ENCODE measurements around the gene PRLH.

PRLH gene

DNA sequence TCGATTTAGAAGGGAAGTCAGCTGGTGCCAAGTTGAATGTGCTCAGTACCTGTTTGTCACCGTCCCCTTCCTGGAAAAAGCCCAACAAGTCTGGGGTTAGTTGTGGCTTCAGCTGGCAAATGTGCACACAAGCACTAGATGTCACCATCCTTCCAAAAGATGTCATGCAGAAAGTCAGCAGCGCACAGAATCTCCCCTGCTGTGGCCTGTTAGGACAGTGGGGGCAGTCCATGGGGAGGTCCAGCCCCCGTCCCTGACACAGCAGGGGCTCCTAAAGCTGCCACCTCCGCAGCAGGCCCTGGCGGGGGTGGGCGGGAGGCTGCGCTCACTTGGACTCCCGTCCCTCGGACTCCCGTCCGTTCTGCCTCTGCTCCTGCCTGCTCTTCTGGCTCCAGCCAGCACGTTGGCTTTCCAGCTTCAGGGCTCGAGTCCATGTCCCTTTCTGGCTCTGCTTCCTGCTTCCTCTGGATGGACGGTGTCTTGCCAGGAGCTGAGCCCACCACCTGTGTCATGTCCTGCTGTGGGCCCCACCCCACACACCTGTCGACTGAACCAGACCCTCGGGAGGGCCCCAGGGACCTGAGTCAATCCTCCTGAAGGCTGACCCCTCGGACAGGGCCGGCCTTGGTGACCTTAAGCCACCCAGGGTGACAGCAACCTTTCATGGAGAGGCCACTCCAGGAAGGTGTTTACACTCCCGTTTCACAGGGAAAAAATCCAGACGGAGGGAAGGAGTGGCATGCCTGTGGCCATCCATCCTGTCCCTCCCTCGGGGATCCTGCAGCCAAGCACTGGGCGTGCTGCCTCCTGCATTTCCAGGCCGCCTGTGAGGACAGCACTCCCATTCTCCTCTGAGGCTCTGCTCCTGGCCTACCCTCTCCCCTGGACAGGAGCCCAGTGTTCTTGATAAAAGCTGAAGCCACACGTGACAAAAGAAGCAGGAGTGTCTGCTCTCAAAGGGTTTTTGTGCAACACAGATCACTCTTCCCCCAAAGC is 15.7 kb downstream of the PRLH start (continued):
- TF ChIP-seq ZBTB20 (tag by site-specific recombination; IDR thresholded peaks at IDR 0.05) = peak; percentile 39; the same call in 1 of the 2 replicates
- TF ChIP-seq ZIC2 (tag by site-specific recombination; IDR thresholded peaks at IDR 0.05) = peak; percentile 91
- peak; percentile 63; the same call in 1 of the 2 replicates for TF ChIP-seq SCRT2 (tag by site-specific recombination; IDR thresholded peaks at IDR 0.05)
- TF ChIP-seq KLF16 (tag by site-specific recombination; IDR thresholded peaks at IDR 0.05) = no peak
- TF ChIP-seq ZNF660 (tag by site-specific recombination; IDR thresholded peaks at IDR 0.05) = no peak
- no peak for TF ChIP-seq ZNF837 (tag by site-specific recombination; IDR thresholded peaks at IDR 0.05)
- peak; percentile 76 for TF ChIP-seq ZFHX2 (tag by site-specific recombination; conservative IDR thresholded peaks at IDR 0.05)
- TF ChIP-seq, protein P1, sequence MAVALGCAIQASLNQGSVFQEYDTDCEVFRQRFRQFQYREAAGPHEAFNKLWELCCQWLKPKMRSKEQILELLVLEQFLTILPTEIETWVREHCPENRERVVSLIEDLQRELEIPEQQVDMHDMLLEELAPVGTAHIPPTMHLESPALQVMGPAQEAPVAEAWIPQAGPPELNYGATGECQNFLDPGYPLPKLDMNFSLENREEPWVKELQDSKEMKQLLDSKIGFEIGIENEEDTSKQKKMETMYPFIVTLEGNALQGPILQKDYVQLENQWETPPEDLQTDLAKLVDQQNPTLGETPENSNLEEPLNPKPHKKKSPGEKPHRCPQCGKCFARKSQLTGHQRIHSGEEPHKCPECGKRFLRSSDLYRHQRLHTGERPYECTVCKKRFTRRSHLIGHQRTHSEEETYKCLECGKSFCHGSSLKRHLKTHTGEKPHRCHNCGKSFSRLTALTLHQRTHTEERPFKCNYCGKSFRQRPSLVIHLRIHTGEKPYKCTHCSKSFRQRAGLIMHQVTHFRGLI (tag by site-specific recombination; IDR thresholded peaks at IDR 0.05) = peak; percentile 54; the same call in 1 of the 2 replicates
- no peak for TF ChIP-seq TCF7L2 (IDR thresholded peaks at IDR 0.05; ENCODE audit: borderline replicate concordance, low read depth, low read length)
- no peak for TF ChIP-seq ZNF555 (tag by site-specific recombination; conservative IDR thresholded peaks at IDR 0.05)

DNA sequence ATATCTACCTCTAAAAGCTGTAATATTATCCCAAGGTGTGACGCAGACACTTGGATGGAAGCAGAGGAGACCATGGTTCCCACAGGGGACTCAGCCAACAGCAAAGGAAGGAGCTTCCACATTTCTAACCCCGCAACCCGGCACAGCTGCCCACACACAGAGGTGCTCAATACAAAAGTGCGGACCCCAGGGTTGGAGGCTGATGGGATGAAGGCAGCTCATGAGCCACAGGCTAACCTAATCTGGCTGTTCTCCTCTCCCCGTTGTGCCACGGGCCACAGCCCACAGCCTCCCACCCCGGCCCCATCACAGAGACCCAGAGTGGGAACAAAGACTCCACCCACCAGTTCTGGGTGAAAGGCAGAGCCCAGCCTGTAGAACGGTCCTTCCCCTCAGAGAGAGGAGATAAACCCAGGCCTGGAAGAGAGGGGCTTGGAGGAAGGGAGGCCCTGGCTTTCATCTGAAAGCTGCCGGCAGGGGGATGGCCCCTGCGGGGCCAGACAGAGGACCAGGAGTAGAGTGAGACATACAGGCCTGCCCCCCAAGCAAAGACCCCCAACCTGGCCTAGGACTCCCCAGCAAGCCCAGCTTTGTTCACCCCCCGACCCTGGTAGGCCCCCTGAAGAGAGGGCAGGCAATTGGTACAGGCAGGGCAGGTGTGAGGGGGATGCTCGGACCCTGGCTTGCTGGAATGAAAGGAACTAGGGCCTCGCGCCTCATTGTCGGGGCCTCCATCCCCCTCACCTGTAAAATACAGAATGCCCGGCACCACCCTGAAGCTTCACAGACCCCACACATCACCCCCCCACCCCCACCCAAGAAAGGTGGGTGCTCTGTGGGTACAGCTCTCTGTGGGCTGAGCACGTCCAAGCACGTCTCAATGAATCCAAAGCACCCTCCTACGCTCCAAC is 17.3 kb downstream of the PRLH start:
- ChIA-PET POLR2A (no interaction called here), CTCF (interaction anchor here (0.7 to 0.9 kb wide), 3 partner anchors 11 to 170 kb away, joined by 3 to 4 read pairs (median 3); no protein-coding TSS in a partner anchor)
- TF ChIP-seq ZFHX2 (tag by site-specific recombination; conservative IDR thresholded peaks at IDR 0.05) (peak; percentile 56), EGR2 (tag by site-specific recombination; IDR thresholded peaks at IDR 0.05; ENCODE audit: low read depth) (peak; percentile 71)
- TF ChIP-seq, protein P2, sequence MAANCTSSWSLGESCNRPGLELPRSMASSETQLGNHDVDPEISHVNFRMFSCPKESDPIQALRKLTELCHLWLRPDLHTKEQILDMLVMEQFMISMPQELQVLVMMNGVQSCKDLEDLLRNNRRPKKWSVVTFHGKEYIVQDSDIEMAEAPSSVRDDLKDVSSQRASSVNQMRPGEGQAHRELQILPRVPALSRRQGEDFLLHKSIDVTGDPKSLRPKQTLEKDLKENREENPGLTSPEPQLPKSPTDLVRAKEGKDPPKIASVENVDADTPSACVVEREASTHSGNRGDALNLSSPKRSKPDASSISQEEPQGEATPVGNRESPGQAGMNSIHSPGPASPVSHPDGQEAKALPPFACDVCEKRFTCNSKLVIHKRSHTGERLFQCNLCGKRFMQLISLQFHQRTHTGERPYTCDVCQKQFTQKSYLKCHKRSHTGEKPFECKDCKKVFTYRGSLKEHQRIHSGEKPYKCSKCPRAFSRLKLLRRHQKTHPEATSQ (tag by site-specific recombination; IDR thresholded peaks at IDR 0.05) = no peak
- Histone ChIP-seq H3K9me3 (ENCODE audit: control insufficient read depth, insufficient read depth, low read depth, low read length) (no peaks in the 10 kb centered on the region), H3K36me3 (ENCODE audit: control insufficient read depth in 2 of 2, insufficient read depth in 1 of 2, low read length in 2 of 2) (no peaks in the 10 kb centered on the region), H3K4me3 (ENCODE audit: low read depth, low read length) (no peak overlapping the region), H3K4me1 (ENCODE audit: control insufficient read depth, insufficient read depth, low read length) (no peaks in the 10 kb centered on the region), H3K27ac (ENCODE audit: extremely low read depth, low read depth, low read length) (no peak overlapping the region)

DNA sequence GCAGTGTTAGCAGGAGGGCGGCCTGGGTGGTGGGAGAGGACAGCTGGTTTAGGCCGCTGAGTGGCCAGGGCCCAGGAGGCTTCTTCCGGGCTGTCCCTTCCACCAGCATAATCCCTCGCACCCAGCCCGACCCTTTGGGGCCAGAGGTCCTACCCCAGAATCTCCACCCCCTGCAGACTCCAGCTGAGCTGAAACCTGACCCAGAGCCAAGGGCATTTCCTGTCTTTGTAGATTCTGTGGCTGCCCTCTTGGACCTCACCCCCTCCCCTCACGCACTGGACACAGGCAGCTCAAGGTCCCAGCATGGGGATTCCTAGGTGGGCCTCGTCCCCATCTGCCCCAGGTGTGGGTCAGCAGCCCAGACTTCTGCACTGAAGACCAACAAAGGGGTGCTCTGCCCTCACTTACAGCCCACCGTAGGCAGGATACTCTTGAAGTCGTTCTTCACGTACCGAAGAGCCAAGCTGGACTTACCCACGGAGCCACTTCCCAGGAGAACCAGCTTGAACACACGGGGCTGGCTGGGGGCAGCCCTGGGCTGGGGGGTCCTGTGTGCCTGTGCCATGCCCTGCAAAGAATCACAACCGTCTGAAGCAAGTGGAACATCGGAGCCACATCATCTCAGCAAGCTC is 19.3 kb downstream of the PRLH start:
- ChIA-PET CTCF (interaction anchor here (0.6 to 2.2 kb wide), 6 partner anchors 14 to 273 kb away, joined by 3 to 11 read pairs (median 5); no protein-coding TSS in a partner anchor), POLR2A (no interaction called here)
- Histone ChIP-seq H3K27ac (ENCODE audit: extremely low read depth, low read depth, low read length) (no peak overlapping the region), H3K4me1 (ENCODE audit: control insufficient read depth, insufficient read depth, low read length) (no peaks in the 10 kb centered on the region), H3K4me3 (ENCODE audit: low read depth, low read length) (no peak overlapping the region), H3K36me3 (ENCODE audit: control insufficient read depth in 2 of 2, insufficient read depth in 1 of 2, low read length in 2 of 2) (no peaks in the 10 kb centered on the region), H3K9me3 (ENCODE audit: control insufficient read depth, insufficient read depth, low read depth, low read length) (no peaks in the 10 kb centered on the region)
- TF ChIP-seq SP7 (tag by site-specific recombination; IDR thresholded peaks at IDR 0.05) = no peak
- no peak for TF ChIP-seq ZNF707 (tag by site-specific recombination; IDR thresholded peaks at IDR 0.05)
- TF ChIP-seq CTCF (tag by site-specific recombination; IDR thresholded peaks at IDR 0.05) = no peak

Data from HEK293 (cell line).